GM18502 (cell line): ENCODE measurements around the gene POLR3K.
"Not testable (repeated sequence)": the region's sequence is repeated elsewhere in the genome, so short reads cannot be mapped to it uniquely, and the experiment has no call there.

Source experiments
- ATAC-seq: cut with Tn5 transposase; IDR thresholded peaks from one replicate; pipeline ENCODE4 v1.9.1; 2021; ENCODE audit warnings: mild to moderate bottlenecking; ENCODE audit not compliant: unreplicated experiment, poor library complexity

The POLR3K gene

DNA sequence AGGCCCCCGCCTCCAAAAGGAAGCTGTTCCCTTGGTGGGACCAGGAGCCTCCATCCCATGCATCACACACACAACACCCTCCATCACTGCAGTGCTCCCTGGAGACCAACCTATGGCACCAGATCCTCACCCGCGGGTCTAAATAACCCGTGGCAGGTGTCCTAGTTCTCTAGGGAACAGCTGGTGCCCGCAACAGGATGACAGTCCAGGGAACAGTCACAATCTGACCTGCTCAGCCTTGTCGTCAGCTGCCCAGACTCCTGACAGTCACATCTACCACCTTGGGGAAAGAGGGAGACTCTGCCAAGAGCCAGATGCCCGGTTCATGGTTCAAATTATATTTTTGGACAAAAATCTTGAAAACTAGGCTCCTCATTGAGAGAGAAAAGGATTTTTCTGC lies 22.8 kb downstream of the POLR3K start:
- not testable (repeated sequence) for ATAC-seq

- ATAC-seq: not testable (repeated sequence)
Measured at GRCh38 chr16:25926-26348, 27.5 kb downstream of the POLR3K start.

DNA sequence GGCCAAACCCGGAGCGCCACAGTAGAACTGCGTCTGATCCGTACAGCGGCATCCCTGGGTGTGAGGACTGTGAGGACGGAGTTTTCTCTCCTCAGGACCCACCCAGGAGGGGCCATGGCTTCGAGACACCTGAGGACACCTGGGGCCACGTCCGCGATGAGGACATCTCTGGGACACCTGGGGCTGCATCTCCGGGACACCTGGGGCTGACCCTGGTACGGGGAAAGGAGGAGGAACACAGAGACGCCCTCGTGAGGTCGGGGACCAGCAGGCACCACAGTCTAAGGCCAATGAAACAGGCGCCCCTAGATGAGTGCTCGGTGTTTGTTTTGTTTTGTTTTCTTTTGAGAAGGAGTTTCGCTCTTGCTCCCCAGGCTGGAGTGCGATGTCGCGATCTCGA lies 29.3 kb downstream of the POLR3K start:
- ATAC-seq: not testable (repeated sequence)

DNA sequence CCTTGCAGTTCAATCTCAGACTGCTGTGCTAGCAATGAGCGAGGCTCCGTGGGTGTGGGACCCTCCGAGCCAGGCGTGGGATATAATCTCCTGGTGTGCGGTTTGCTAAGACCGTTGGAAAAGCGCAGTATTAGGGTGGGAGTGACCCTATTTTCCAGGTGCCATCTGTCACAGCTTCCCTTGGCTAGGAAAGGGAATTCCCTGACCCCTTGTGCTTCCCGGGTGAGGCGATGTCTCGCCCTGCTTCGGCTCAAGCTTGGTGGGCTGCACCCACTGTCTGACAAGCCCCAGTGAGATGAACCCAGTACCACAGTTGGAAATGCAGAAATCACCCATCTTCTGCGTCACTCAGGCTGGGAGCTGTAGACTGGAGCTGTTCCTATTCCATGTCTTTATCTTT lies 32.5 kb downstream of the POLR3K start:
- not testable (repeated sequence) for ATAC-seq

- not testable (repeated sequence) for ATAC-seq
Measured at GRCh38 chr16:17062-17765, 36.2 kb downstream of the POLR3K start.

DNA sequence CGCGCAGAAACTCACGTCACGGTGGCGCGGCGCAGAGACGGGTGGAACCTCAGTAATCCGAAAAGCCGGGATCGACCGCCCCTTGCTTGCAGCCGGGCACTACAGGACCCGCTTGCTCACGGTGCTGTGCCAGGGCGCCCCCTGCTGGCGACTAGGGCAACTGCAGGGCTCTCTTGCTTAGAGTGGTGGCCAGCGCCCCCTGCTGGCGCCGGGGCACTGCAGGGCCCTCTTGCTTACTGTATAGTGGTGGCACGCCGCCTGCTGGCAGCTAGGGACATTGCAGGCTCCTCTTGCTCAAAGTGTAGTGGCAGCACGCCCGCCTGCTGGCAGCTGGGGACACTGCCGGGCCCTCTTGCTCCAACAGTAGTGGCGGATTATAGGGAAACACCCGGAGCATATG lies 42.6 kb downstream of the POLR3K start:
- ATAC-seq: not testable (repeated sequence)

GRCh38 chr16:9903-10665 lies 43.3 kb downstream of the POLR3K start:
- ATAC-seq: no peak
